HG03135 (cell line): Measurements from ENCODE around the gene EVI2B.
"Not testable (repeated sequence)": the region's sequence is repeated elsewhere in the genome, so short reads cannot be mapped to it uniquely, and the experiment has no call there.

ENCODE experiments used
- ATAC-seq: cut with Tn5 transposase; IDR thresholded peaks from one replicate; pipeline ENCODE4 v1.9.1; 2021; ENCODE audit warnings: mild to moderate bottlenecking, moderate library complexity; ENCODE audit not compliant: unreplicated experiment

Gene EVI2B

GRCh38 chr17:31313982-31314781, at the start of gene EVI2B:
Gene EVI2B, minus strand, starts transcription at chr17:31314054. Its CDS starts 8,445 bp downstream, at chr17:31305609.
- ATAC-seq, result peak; percentile 34

GRCh38 chr17:31357839-31358394, 44.1 kb upstream of the EVI2B start:
- ATAC-seq, result no peak

- ATAC-seq, result no peak
Measured at GRCh38 chr17:31357091-31357490, 43.2 kb upstream of the EVI2B start.

GRCh38 chr17:31355935-31356334, 42.1 kb upstream of the EVI2B start:
- ATAC-seq, result no peak

GRCh38 chr17:31349454-31349853, 35.6 kb upstream of the EVI2B start:
- no peak for ATAC-seq

- not testable (repeated sequence) for ATAC-seq
Measured at GRCh38 chr17:31345191-31345747, 31.4 kb upstream of the EVI2B start.

GRCh38 chr17:31339906-31340661, 26.2 kb upstream of the EVI2B start:
- ATAC-seq, result no peak

GRCh38 chr17:31329221-31329620, 15.4 kb upstream of the EVI2B start:
- no peak for ATAC-seq

- ATAC-seq, result no peak
Measured at GRCh38 chr17:31328160-31328535, 14.3 kb upstream of the EVI2B start.

- ATAC-seq, result no peak
Measured at GRCh38 chr17:31327534-31328159, 13.8 kb upstream of the EVI2B start.

- ATAC-seq, result no peak
Measured at GRCh38 chr17:31323551-31323950, 9.7 kb upstream of the EVI2B start.

GRCh38 chr17:31321966-31322365, 8.1 kb upstream of the EVI2B start:
- ATAC-seq, result no peak

- peak; percentile 49 for ATAC-seq
Measured at GRCh38 chr17:31321481-31321880, 7.6 kb upstream of the EVI2B start, which contains the start of gene EVI2A. Gene EVI2A, minus strand, starts transcription at chr17:31321622. Its CDS starts 2,609 bp downstream, at chr17:31319013.

- no peak for ATAC-seq
Measured at GRCh38 chr17:31320791-31321190, 6.9 kb upstream of the EVI2B start.

- ATAC-seq, result no peak
Measured at GRCh38 chr17:31320241-31320640, 6.4 kb upstream of the EVI2B start.

GRCh38 chr17:31318851-31319661, 5.2 kb upstream of the EVI2B start:
- no peak for ATAC-seq

- ATAC-seq, result no peak
Measured at GRCh38 chr17:31318298-31318801, 4.5 kb upstream of the EVI2B start.

- no peak for ATAC-seq
Measured at GRCh38 chr17:31314782-31315100, 887 bp upstream of the EVI2B start.

GRCh38 chr17:31312223-31312622, 1.6 kb downstream of the EVI2B start:
- ATAC-seq, result not testable (repeated sequence)

- no peak for ATAC-seq
Measured at GRCh38 chr17:31311526-31311925, 2.3 kb downstream of the EVI2B start.
